GM19035 (cell line): ENCODE data around the gene CALCOCO1.

Experiments
- ATAC-seq: cut with Tn5 transposase; IDR thresholded peaks from one replicate; pipeline ENCODE4 v1.9.1; 2021; ENCODE audit not compliant: unreplicated experiment

Gene CALCOCO1

GRCh38 chr12:53752621-53753020 lies 25.4 kb upstream of the CALCOCO1 start:
- ATAC-seq: no peak

GRCh38 chr12:53752192-53752601 lies 24.9 kb upstream of the CALCOCO1 start:
- no peak for ATAC-seq

GRCh38 chr12:53751336-53752191 lies 24.3 kb upstream of the CALCOCO1 start, which contains the start of gene CISTR:
TSS of gene CISTR (minus strand) at chr12:53751979.
- ATAC-seq: no peak

GRCh38 chr12:53750812-53751335 lies 23.6 kb upstream of the CALCOCO1 start:
- ATAC-seq: no peak

GRCh38 chr12:53749986-53750811 lies 22.9 kb upstream of the CALCOCO1 start:
- ATAC-seq: no peak

- ATAC-seq: no peak
Observed at GRCh38 chr12:53748072-53748840, 21.0 kb upstream of the CALCOCO1 start.

- ATAC-seq: no peak
Observed at GRCh38 chr12:53747095-53747494, 19.8 kb upstream of the CALCOCO1 start.

GRCh38 chr12:53746592-53747092 lies 19.4 kb upstream of the CALCOCO1 start:
- no peak for ATAC-seq

GRCh38 chr12:53744751-53745150 lies 17.5 kb upstream of the CALCOCO1 start:
- ATAC-seq: no peak

GRCh38 chr12:53744130-53744441 lies 16.8 kb upstream of the CALCOCO1 start:
- ATAC-seq: no peak

- no peak for ATAC-seq
Observed at GRCh38 chr12:53743266-53744129, 16.2 kb upstream of the CALCOCO1 start.

GRCh38 chr12:53740130-53740491 lies 12.9 kb upstream of the CALCOCO1 start:
- ATAC-seq: no peak

- no peak for ATAC-seq
Observed at GRCh38 chr12:53739214-53740129, 12.2 kb upstream of the CALCOCO1 start.

GRCh38 chr12:53738406-53739213 lies 11.4 kb upstream of the CALCOCO1 start:
- ATAC-seq: no peak

GRCh38 chr12:53737951-53738405 lies 10.7 kb upstream of the CALCOCO1 start:
- ATAC-seq: no peak

GRCh38 chr12:53737093-53737808 lies 10.0 kb upstream of the CALCOCO1 start:
- ATAC-seq: no peak

- no peak for ATAC-seq
Observed at GRCh38 chr12:53736592-53736991, 9.3 kb upstream of the CALCOCO1 start.
